Adrenal gland (tissue), 5 donors: Measurements from ENCODE around the gene GCGR.

Experiments used
- POLR2A ChIP-seq, 2 donors: fragments of 450-650 bp; IDR thresholded peaks; one replicate each; pipeline ENCODE4 v1.6.1; 2017; ENCODE audit warnings: antibody characterized with exemption in 2 of 2, mild to moderate bottlenecking in 2 of 2, moderate library complexity in 1 of 2
- TF ChIP-seq, protein P1 (sequence below), 6 experiments: fragments of 450-650 bp in 4 of 6; fragments of 200-600 bp in 2 of 6; sonication (generic) in 1 of 6; IDR thresholded peaks; 1 replicate in 5 of 6; 2 replicates in 1 of 6; pipeline versions ENCODE4 v1.5.1 to v1.8.0; 2016 to 2021; ENCODE audit warnings: antibody characterized with exemption in 6 of 6, mild to moderate bottlenecking in 2 of 6, moderate library complexity in 1 of 6
- donor health status: DM: no; HTN: no; CAD: no.

- TF ChIP-seq, protein P1, sequence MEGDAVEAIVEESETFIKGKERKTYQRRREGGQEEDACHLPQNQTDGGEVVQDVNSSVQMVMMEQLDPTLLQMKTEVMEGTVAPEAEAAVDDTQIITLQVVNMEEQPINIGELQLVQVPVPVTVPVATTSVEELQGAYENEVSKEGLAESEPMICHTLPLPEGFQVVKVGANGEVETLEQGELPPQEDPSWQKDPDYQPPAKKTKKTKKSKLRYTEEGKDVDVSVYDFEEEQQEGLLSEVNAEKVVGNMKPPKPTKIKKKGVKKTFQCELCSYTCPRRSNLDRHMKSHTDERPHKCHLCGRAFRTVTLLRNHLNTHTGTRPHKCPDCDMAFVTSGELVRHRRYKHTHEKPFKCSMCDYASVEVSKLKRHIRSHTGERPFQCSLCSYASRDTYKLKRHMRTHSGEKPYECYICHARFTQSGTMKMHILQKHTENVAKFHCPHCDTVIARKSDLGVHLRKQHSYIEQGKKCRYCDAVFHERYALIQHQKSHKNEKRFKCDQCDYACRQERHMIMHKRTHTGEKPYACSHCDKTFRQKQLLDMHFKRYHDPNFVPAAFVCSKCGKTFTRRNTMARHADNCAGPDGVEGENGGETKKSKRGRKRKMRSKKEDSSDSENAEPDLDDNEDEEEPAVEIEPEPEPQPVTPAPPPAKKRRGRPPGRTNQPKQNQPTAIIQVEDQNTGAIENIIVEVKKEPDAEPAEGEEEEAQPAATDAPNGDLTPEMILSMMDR (IDR thresholded peaks at IDR 0.05), result no peak
- TF ChIP-seq POLR2A (IDR thresholded peaks at IDR 0.05), result no peak
Observed at GRCh38 chr17:81825841-81826466, 22.0 kb downstream of the GCGR start.
